Mammary epithelial cell (primary cell): ENCODE measurements around the gene USP24.

ENCODE experiments used
- CTCF ChIP-seq, 2 donors: IDR thresholded peaks in 1 of 2; conservative IDR thresholded peaks in 1 of 2; 2 replicates each; pipeline ENCODE4 v1.5.1; 2011 to 2012; ENCODE audit warnings: inconsistent platforms in 2 of 2, low read length in 2 of 2, mild to moderate bottlenecking in 2 of 2, control low read depth in 1 of 2, low read depth in 1 of 2; ENCODE audit not compliant: insufficient read depth in 1 of 2; ENCODE audit errors: extremely low read depth in 1 of 2
- EZH2 ChIP-seq: IDR thresholded peaks from 2 replicates; pipeline ENCODE4 v1.6.1; 2012; ENCODE audit warnings: low read length, inconsistent platforms, borderline replicate concordance

GRCh38 chr1:55040083-55040932 lies 174.9 kb downstream of the USP24 start:
- no peak for TF ChIP-seq CTCF (conservative IDR thresholded peaks at IDR 0.05 in 1 of 2, IDR thresholded peaks at IDR 0.05 in 1 of 2; ENCODE audit: extremely low read depth in 1 of 2, insufficient read depth in 1 of 2, low read depth in 1 of 2, low read length in 2 of 2)
- no peak for TF ChIP-seq EZH2
